Naive thymus-derived CD8-positive, alpha-beta T cell (primary cell): ENCODE measurements around the gene HRH3. TPM values are rescaled to one million over a fixed set of nuclear protein-coding genes. Genes with fewer than 3 reads are reported as not detected.

Experiments used
- ATAC-seq, 2 donors: fragments of 150-1000 bp; cut with Tn5 transposase in 1 of 2; sonication (Bioruptor Pico), chemical (Tn5 transposase) in 1 of 2; 1 replicate in 1 of 2; 2 replicates in 1 of 2; pipeline ENCODE4 v1.10.0; 2021; ENCODE audit warnings: mild to moderate bottlenecking in 2 of 2, moderate library complexity in 2 of 2
- POLR2A ChIA-PET: fragments of 350-600 bp; sonication (Branson Sonifier 250); formaldehyde crosslinking; loops from one replicate; lab custom pipeline; 2021; ENCODE audit warnings: antibody characterized with exemption; lab: Charles Lee
- DNase-seq, 10 donors: peaks; one replicate each; pipeline versions ENCODE4 v3.0.0 to v3.0.0-alpha.2; 2020 to 2022
- H3K27ac Mint-ChIP-seq, 10 donors: one replicate each; pipeline ENCODE4 v1.8.0; 2020 to 2022; ENCODE audit warnings: mild to moderate bottlenecking in 10 of 10, mixed read lengths in 10 of 10, moderate library complexity in 4 of 10, inconsistent platforms in 1 of 10
- H3K27me3 Mint-ChIP-seq, 5 donors: one replicate each; pipeline ENCODE4 v1.8.0; 2021 to 2022; ENCODE audit warnings: mixed read lengths in 5 of 5
- H3K36me3 Mint-ChIP-seq, 3 donors: one replicate each; pipeline ENCODE4 v1.8.0; 2020 to 2022; ENCODE audit warnings: mixed read lengths in 3 of 3, mild to moderate bottlenecking in 2 of 3, inconsistent platforms in 1 of 3
- H3K4me1 Mint-ChIP-seq, 4 donors: one replicate each; pipeline ENCODE4 v1.8.0; 2021 to 2022; ENCODE audit warnings: mixed read lengths in 4 of 4
- H3K4me3 Mint-ChIP-seq, 10 donors: one replicate each; pipeline ENCODE4 v1.8.0; 2020 to 2022; ENCODE audit warnings: mild to moderate bottlenecking in 10 of 10, mixed read lengths in 10 of 10, moderate library complexity in 6 of 10, inconsistent platforms in 1 of 10
- H3K9me3 Mint-ChIP-seq, 9 donors: one replicate each; pipeline ENCODE4 v1.8.0; 2020 to 2022; ENCODE audit warnings: mixed read lengths in 9 of 9, mild to moderate bottlenecking in 3 of 9, inconsistent platforms in 1 of 9, moderate library complexity in 1 of 9
- polyA plus RNA-seq, 3 donors: library from polyadenylated mRNA; unstranded; fragments of 300-500 nt; fragmentation: Illumina TruSeq; gene quantifications; one replicate each; pipeline ENCODE4 v1.2.3, GENCODE V29; 2021
- total RNA-seq, 8 experiments: library from RNA in 2 of 8; stranded (reverse) in 2 of 8; gene quantifications; one replicate each; pipeline ENCODE4 v1.2.3 and lab custom pipeline; 2021 to 2026

The HRH3 gene
- total and polyA plus RNA-seq, 5 experiments from 2014 or later, result not detected

DNA sequence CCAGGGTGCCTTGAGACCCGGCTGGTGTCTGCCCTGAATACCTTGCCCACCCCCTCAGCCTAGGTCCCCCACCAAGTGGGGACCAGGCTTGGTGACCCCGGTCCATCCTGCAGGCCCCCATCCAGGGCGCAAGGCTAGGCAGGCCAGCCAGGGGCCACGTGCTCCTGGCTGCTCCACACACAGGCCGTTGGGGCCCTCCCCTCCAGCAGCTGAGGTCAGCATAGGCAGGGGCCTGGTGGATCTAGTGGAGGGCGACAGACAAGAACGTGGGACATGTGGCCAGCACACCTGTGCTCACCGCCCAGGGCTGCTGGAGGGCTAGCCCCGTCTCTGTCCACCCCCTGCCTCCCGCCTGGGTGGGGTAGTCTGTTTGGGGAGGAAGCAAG is 7.5 kb upstream of the HRH3 start:
- Mint-ChIP-seq H3K9me3 (no peaks in the 10 kb centered on the region), H3K4me1 (peaks cover 0 to 5% (median 0%) of the 10 kb centered on the region in 4 donors), H3K36me3 (no peaks in the 10 kb centered on the region), H3K4me3 (no peak overlapping the region), H3K27ac (no peak overlapping the region), H3K27me3 (peaks cover 6 to 44% (median 27%) of the 10 kb centered on the region in 5 donors)
- ATAC-seq (no peak), DNase-seq (no peak)
- POLR2A ChIA-PET, result no interaction called here

DNA sequence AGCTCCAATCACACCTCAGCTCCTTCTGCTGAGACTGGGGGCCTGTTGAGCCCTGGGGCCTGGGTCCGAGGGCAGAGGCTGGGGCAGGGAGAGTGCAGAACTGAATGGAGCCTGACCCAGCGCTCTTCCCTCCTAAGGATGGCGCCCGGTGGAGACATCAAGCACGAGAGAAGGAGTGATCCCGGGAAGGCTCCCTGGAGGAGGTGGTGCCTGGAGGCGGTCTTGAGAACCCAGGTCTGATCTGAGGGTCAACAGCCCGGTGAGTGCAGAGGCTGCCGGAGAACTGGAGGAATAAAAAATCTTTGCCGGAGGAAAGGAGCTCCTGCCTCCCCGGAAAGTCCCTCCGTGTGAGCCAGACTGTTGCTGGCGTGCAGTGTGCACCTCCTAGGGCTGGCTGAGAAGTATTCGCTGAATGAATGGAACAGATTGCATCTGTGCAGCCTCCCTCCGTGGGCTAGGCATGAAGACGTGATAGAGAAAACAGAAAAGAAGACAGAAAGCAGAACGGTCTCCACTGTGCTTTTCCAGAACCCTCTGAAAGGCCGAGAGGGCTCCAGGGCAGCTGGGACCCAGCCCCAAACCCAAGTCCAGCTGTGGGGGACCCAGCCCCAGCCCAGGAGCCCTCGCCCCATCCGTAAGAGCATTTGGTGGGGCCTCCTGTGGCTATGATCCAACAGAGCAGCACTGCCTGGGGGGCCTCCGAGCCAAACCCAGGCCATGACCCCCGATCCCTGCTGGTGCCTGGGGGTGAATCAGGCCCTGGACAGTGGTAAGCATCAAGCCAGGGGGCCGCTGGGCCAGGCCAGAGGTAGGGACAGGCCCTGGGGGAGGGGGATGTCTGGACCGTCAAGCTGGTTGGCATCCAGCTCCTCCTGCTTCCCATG is 6.9 kb upstream of the HRH3 start:
- no peak for ATAC-seq
- peaks cover 6 to 44% (median 28%) of the 10 kb centered on the region in 5 donors for H3K27me3 Mint-ChIP-seq
- POLR2A ChIA-PET, result no interaction called here
- H3K4me3 Mint-ChIP-seq, result no peak overlapping the region
- H3K36me3 Mint-ChIP-seq, result no peaks in the 10 kb centered on the region
- H3K27ac Mint-ChIP-seq, result no peak overlapping the region
- H3K4me1 Mint-ChIP-seq, result peaks cover 0 to 5% (median 0%) of the 10 kb centered on the region in 4 donors
- no peak for DNase-seq
- no peaks in the 10 kb centered on the region for H3K9me3 Mint-ChIP-seq

DNA sequence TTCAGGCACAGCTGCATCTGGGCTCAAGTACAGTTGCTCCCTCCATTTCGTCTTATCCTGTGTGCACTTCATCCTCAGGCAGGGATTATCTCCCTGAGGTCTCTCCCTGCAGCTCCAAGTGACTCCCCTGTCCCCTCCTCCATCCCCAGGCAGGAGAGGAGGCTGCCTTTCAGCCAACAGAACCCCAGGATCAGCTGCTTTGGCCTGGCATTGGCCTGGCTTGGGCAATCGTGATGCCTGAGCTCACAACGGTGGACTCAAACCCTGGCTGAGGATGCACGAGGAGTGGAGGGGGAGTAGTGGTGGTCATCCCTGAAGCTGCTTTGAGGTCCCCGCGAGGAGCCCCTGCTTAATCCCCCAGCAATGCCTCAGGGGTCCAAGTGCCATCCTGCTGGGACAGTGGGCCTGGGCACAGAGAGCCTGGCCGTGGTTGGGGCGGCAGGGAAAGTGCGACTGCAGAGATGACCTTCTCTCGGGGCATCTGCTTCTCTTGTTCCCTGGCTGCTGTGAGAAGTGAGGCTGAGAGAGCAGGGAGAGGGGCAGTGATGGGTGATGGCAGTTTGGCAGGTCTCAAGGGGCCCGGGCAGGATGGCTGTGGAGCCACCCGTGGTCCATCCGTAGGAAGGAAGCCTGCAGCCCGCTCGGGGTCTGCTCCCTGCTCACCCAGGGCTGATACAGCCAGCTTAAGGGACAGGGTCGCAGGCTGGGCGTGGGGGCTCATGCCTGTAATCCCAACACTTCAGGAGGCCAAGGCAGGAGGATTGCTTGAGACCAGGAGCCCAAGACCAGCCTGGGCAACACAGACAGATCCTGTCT is 6.0 kb upstream of the HRH3 start:
- Mint-ChIP-seq H3K27ac (no peak overlapping the region), H3K27me3 (peaks cover 7 to 52% (median 35%) of the 10 kb centered on the region in 5 donors), H3K36me3 (peaks cover 0 to 2% (median 0%) of the 10 kb centered on the region in 3 donors), H3K9me3 (no peaks in the 10 kb centered on the region), H3K4me3 (no peak overlapping the region), H3K4me1 (peaks cover 1 to 5% (median 3%) of the 10 kb centered on the region in 4 donors)
- DNase-seq (no peak), ATAC-seq (no peak)
- POLR2A ChIA-PET, result no interaction called here

DNA sequence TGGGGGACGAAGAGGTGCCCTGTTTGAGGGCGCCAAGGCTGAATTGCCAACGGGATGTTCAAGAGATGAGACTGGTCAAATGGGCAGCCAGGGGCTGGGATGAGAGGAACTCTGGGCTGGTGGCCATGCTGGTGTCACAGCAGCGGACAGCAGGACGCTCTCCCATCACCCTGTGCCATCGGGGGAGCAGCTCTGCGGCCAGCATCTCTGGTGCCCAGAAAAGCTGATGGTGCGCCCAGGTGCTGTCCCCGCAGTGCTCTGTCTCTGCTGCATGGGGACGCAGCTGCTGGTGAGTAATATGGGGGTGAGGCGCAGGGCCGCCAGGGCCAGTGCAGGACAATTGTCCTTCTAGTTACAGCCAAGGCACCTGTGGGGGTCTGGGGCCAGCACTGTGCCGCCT is 4.9 kb upstream of the HRH3 start:
- POLR2A ChIA-PET, result no interaction called here
- Mint-ChIP-seq H3K36me3 (peaks cover 0 to 2% (median 0%) of the 10 kb centered on the region in 3 donors), H3K4me3 (no peak overlapping the region), H3K9me3 (no peaks in the 10 kb centered on the region), H3K4me1 (peaks cover 2 to 8% (median 5%) of the 10 kb centered on the region in 4 donors), H3K27ac (peak overlapping the region in 1 of 10 donors; percentile 28), H3K27me3 (peaks cover 8 to 56% (median 36%) of the 10 kb centered on the region in 5 donors)
- DNase-seq (no peak), ATAC-seq (no peak)

DNA sequence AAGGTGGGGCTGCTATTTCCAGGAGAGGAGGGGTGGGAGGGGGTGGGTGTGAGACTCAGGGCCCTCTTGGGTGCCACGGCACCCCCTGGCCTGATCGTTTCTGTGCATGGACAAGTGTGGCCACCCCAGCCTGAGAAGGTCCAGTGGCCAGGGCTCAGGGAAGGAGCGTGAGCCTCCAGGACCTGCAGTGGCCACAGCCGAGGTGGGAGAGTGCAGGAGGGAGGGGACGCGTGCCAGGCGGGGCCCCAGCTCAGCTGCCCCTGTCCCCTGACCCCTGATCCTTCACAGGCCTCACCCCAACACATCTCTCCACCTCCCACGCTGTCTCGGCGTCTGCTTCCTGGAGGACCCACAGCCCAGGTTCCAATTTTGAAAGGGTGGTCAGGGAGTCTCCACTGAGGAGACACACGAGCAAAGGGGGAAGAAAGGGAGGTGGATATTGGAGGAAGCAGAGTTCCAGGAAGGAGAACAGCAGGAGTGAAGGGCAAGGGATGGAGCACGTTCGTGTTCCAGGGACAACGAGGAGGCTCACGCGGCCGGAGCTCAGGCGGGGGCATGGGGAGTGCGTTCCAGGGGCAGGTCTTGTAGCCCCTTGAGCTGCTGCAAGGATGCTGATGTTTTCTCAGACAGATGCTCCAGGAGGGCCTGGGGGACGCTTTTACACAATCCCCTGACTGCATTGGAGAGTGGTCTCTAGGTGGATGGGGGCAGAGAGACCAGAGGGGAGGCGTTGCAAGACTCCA is 4.2 kb upstream of the HRH3 start:
- H3K27me3 Mint-ChIP-seq, result peaks cover 8 to 58% (median 36%) of the 10 kb centered on the region in 5 donors
- ATAC-seq (no peak), DNase-seq (no peak)
- peaks cover 2 to 8% (median 5%) of the 10 kb centered on the region in 4 donors for H3K4me1 Mint-ChIP-seq
- H3K4me3 Mint-ChIP-seq, result peak overlapping the region in 1 of 10 donors; percentile 36
- H3K9me3 Mint-ChIP-seq, result no peaks in the 10 kb centered on the region
- POLR2A ChIA-PET, result no interaction called here
- peak overlapping the region in 1 of 10 donors; percentile 28 for H3K27ac Mint-ChIP-seq
- peaks cover 0 to 2% (median 0%) of the 10 kb centered on the region in 3 donors for H3K36me3 Mint-ChIP-seq

DNA sequence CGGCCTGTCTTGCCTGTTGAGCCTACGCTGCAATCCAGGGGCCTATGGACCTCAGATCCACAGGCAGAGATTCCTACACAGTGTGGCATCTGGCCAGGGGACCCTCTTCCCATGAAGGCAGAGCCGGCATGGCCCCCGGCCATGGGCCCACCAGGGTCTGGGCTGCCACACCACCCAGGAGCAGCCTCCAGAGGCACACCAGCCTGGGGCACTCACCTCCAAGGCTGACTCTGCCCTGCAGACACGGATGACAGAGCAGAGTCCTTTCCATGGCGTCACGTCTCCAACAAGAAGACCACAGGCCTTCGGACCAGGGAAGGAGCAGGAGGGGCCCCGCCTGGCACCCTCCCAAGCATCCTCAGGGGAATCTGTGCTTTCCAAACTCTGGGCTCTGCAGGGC is 3.5 kb upstream of the HRH3 start:
- Mint-ChIP-seq H3K27me3 (peaks cover 8 to 65% (median 43%) of the 10 kb centered on the region in 5 donors), H3K4me3 (no peak overlapping the region), H3K27ac (no peak overlapping the region), H3K9me3 (no peaks in the 10 kb centered on the region), H3K4me1 (peaks cover 3 to 8% (median 5%) of the 10 kb centered on the region in 4 donors), H3K36me3 (peaks cover 0 to 2% (median 0%) of the 10 kb centered on the region in 3 donors)
- ATAC-seq, result no peak
- DNase-seq, result no peak
- POLR2A ChIA-PET, result no interaction called here

DNA sequence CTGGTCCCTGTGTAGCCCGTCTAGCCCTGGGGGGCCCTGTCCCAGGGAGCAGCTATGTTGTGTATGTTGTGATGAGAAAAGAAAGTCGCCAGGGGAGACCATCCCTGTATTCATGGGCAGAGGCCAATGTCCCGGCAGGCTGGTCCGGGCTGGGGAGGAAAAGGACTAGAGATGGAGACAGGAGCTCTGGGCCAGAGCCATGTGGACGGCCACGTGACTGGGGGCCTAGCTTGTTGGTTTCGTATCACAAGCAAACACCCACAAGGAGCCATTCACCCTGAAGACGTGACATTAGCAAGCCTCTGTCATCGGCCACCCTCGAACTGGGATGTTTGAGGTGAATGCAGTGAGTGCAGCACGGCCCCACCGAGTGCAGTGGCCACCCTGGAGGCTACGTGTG is 2.9 kb upstream of the HRH3 start:
- Mint-ChIP-seq H3K27me3 (peaks cover 8 to 68% (median 43%) of the 10 kb centered on the region in 5 donors), H3K4me1 (peaks cover 3 to 8% (median 4%) of the 10 kb centered on the region in 4 donors), H3K9me3 (no peaks in the 10 kb centered on the region), H3K4me3 (no peak overlapping the region), H3K27ac (no peak overlapping the region), H3K36me3 (peaks cover 0 to 2% (median 0%) of the 10 kb centered on the region in 3 donors)
- DNase-seq, result no peak
- no peak for ATAC-seq
- POLR2A ChIA-PET, result no interaction called here

DNA sequence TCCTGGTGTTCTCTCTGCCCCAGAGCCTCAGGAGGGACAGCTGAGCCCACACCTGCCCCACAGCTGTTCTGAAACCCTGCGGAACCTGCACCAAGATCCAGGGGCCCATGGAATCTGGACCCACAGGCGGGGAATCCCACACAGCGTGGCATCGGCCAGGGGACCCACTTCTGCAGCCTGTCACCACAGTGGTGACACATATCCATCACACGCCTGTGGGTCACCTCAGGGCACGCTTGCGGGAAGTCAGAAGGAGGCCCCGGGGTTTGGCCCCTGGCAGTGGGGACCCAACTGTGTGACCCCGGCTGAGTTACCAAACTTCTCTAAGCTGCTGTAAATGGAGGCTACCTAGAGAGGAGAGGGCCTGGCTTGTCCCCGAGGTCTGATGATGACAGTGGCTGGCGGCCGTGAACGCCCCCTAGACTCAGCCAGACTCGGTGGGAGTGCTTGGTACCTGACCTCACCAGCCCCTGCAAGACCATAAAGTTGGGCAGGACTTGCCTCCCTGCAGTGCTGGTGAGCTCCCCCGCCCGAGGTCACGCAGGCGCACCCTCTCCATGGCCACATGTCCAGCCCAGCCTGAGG is 2.3 kb upstream of the HRH3 start:
- no peak overlapping the region for H3K27ac Mint-ChIP-seq
- H3K4me1 Mint-ChIP-seq, result peaks cover 3 to 8% (median 4%) of the 10 kb centered on the region in 4 donors
- ATAC-seq (no peak), DNase-seq (no peak)
- POLR2A ChIA-PET, result no interaction called here
- H3K4me3 Mint-ChIP-seq, result no peak overlapping the region
- H3K27me3 Mint-ChIP-seq, result peaks cover 8 to 72% (median 43%) of the 10 kb centered on the region in 5 donors
- H3K9me3 Mint-ChIP-seq, result no peaks in the 10 kb centered on the region
- H3K36me3 Mint-ChIP-seq, result peaks cover 0 to 2% (median 0%) of the 10 kb centered on the region in 3 donors

DNA sequence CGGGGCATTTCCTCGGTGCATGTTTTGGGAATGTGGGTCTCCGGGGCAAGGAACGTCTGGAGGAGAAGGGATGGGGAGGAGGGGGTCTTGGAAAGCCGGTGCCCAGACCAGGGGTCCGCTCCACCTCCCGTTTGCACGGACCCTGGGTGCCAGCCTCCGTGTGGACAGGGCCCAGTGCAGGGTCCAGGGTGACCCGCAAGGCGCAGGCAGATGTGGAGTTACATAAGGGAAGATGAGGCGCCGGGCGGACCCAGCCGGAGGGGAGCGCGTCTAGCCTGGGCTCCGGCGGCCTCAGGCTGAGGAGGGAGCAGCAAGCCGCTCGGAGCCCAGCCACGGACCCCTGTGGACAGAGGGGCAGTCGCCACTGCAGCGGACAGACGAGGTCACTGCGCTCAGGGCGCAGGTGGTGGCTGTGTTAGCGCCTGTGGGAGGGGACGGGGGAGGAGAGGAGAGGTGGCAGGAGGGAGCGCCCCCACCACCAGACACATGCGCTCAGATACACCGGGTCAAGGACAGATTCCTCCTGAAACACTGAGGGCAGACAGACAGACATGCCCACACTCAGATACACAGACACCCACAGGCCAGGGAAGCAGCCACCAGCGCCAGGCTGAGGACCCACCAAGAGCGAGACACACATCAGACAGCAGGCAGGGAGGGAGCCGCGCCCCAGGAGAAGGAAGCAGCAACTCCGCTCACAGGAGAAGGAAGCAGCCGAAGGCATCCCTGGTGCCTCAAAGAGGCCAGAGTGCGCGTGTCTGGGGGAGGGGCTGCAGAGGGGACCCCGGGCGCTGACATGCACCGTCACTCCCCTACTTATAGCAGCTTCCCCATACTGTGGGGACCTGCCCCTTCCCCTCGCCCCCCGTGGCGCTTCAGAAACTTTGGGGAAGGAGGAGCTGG is 839 bp upstream of the HRH3 start:
- H3K27me3 Mint-ChIP-seq, result peaks cover 6 to 73% (median 44%) of the 10 kb centered on the region in 5 donors

DNA sequence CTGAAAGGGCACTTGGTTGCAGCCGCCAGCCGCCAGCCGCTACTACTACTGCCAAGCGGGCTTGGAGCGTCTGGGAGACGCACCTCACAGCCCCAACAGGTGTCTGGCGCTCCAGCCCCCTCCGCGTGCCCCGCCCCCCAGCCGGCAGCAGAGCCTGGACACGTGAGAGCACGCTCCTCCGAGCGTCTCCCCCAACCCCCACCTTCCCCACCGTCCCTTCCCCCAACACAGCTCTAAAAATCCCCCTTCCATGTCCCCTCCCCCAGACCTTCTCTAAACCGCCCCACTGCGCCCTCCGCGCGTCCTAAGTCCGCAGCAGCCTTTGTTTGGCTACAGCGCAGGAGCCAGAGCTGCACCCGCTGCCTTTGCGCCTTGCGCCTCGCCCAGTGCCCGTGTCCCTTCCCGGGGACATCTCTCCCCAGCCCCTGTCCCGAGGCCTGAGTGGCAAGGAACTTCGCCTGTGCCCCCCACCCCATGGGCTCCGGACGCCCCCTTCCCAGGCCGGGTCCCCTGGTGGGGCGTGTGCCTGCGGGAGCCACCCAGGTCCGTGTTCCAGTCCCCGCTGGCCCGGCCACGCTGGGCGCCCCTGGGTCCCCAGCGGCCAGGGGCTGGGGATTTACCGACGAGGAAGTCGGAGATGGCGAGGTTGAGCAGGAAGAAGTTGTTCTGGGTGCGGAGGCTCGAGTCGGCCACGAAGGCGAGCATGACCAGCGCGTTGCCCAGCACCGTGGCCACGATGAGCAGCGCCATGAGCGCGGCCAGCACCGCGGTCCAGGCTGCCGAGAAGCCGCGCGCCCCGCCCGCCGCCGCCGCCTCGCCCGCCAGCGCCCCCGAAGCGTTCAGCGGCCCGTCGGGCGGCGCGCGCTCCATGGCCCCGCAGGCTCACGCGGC is 732 bp downstream of the HRH3 start:
- peaks cover 3 to 8% (median 3%) of the 10 kb centered on the region in 4 donors for H3K4me1 Mint-ChIP-seq
- POLR2A ChIA-PET, result no interaction called here
- H3K27ac Mint-ChIP-seq, result no peak overlapping the region
- H3K27me3 Mint-ChIP-seq, result peaks cover 2 to 70% (median 34%) of the 10 kb centered on the region in 5 donors
- H3K9me3 Mint-ChIP-seq, result no peaks in the 10 kb centered on the region
- H3K4me3 Mint-ChIP-seq, result peak overlapping the region in 9 of 10 donors; percentile 12 to 75 (median 47)
- ATAC-seq (peak; percentile 48 to 55), DNase-seq (no peak)
- peaks cover 0 to 2% (median 0%) of the 10 kb centered on the region in 3 donors for H3K36me3 Mint-ChIP-seq

More for the DNA sequence above, 839 bp upstream of the HRH3 start:
- H3K36me3 Mint-ChIP-seq, result peaks cover 0 to 2% (median 0%) of the 10 kb centered on the region in 3 donors
- H3K27ac Mint-ChIP-seq, result peak overlapping the region in 1 of 10 donors; percentile 81
- ATAC-seq (no peak), DNase-seq (no peak)
- POLR2A ChIA-PET, result no interaction called here
- H3K4me1 Mint-ChIP-seq, result peaks cover 3 to 8% (median 4%) of the 10 kb centered on the region in 4 donors
- H3K4me3 Mint-ChIP-seq, result peak overlapping the region in 8 of 10 donors; percentile 27 to 67 (median 46)
- H3K9me3 Mint-ChIP-seq, result no peaks in the 10 kb centered on the region
